HCT116 (cell line): Measurements from ENCODE around the gene RIN3. TPM values are rescaled to one million over a fixed set of nuclear protein-coding genes. Genes with fewer than 3 reads are reported as not detected.

Source experiments
- ATAC-seq: fragments of 200-7000 bp; cut with Tn5 transposase; 2 replicates; pipeline ENCODE4 v1.9.1; 2020; ENCODE audit warnings: mild to moderate bottlenecking, moderate library complexity
- BruUV-seq: library from RNA; stranded (reverse); fragments of 400-500 nt; replicated peaks from 2 replicates; lab custom pipeline; 2021; lab: Mats Ljungman, UMichigan
- CTCF ChIA-PET: fragments of 300-600 bp; sonication (Branson Sonifier 250); formaldehyde crosslinking; loops from one replicate; lab custom pipeline; 2021; ENCODE audit warnings: antibody characterized with exemption; lab: Charles Lee
- POLR2A ChIA-PET: fragments of 300-600, 350-600 bp; sonication (Branson Sonifier 250); formaldehyde crosslinking; loops from one replicate; lab custom pipeline; 2021; ENCODE audit warnings: antibody characterized with exemption; lab: Charles Lee
- RAD21 ChIA-PET, 2 experiments: fragments of 300-600 bp; sonication (Branson Sonifier 250); formaldehyde crosslinking; loops; one replicate each; lab custom pipeline; 2023; ENCODE audit warnings: low total read pairs in 2 of 2; ENCODE audit not compliant: uncharacterized antibody in 2 of 2, unreplicated experiment in 2 of 2, low non-redundant PET in 1 of 2; lab: Charles Lee
- DNase-seq: peaks from one replicate; pipeline ENCODE4 v3.0.0-alpha.2; 2010; ENCODE audit warnings: low read depth, low spot score
- H2AFZ ChIP-seq: fragments of 200-600 bp; shearing (Covaris generic), sonication (generic); 2 replicates; pipeline ENCODE4 v1.6.1; 2017; ENCODE audit warnings: low read depth, mixed run types, mixed read lengths, antibody characterized with exemption, low read length; ENCODE audit not compliant: poor library complexity, severe bottlenecking
- H3K27ac ChIP-seq: 2 replicates; pipeline ENCODE4 v1.5.1; 2012; ENCODE audit warnings: low read depth, low read length
- H3K27me3 ChIP-seq: fragments of 200-600 bp; sonication (generic); 2 replicates; pipeline ENCODE4 v1.6.1; 2016; ENCODE audit warnings: mixed run types, low read length, mixed read lengths; ENCODE audit not compliant: insufficient read depth
- H3K36me3 ChIP-seq, 2 experiments: fragments of 200-500 bp in 1 of 2; fragments of 200-600 bp in 1 of 2; sonication (Bioruptor generic) in 1 of 2; sonication (generic) in 1 of 2; 2 replicates each; pipeline versions ENCODE4 v1.5.1 to v1.6.1; 2014 to 2016; ENCODE audit warnings: low read length in 2 of 2, inconsistent platforms in 1 of 2, mixed read lengths in 1 of 2, mixed run types in 1 of 2; ENCODE audit not compliant: insufficient read depth in 2 of 2, control insufficient read depth in 1 of 2
- H3K4me1 ChIP-seq, 2 experiments: fragments of 200-600 bp in 1 of 2; sonication (generic) in 1 of 2; 2 replicates each; pipeline versions ENCODE4 v1.5.1 to v1.6.1; 2012 to 2017; ENCODE audit warnings: low read length in 2 of 2, inconsistent platforms in 1 of 2, mild to moderate bottlenecking in 1 of 2, mixed read lengths in 1 of 2, mixed run types in 1 of 2, moderate library complexity in 1 of 2; ENCODE audit not compliant: insufficient read depth in 2 of 2, control insufficient read depth in 1 of 2
- H3K4me2 ChIP-seq: fragments of 200-600 bp; sonication (generic); 2 replicates; pipeline ENCODE4 v1.6.1; 2017; ENCODE audit warnings: mixed run types, low read length, mixed read lengths
- H3K4me3 ChIP-seq, 2 experiments: fragments of 200-600 bp in 1 of 2; sonication (generic) in 1 of 2; replicated peaks in 1 of 2; 2 replicates each; pipeline ENCODE4 v1.5.1; 2011 to 2016; ENCODE audit warnings: low read length in 2 of 2, control low read depth in 1 of 2, low read depth in 1 of 2, mild to moderate bottlenecking in 1 of 2, mixed read lengths in 1 of 2, mixed run types in 1 of 2
- H3K79me2 ChIP-seq: fragments of 200-600 bp; sonication (generic); 2 replicates; pipeline ENCODE4 v1.6.1; 2017; ENCODE audit warnings: mild to moderate bottlenecking, mixed run types, low read length, moderate library complexity, mixed read lengths; ENCODE audit not compliant: insufficient read depth
- H3K9ac ChIP-seq: fragments of 200-600 bp; sonication (generic); 2 replicates; pipeline ENCODE4 v1.6.1; 2016; ENCODE audit warnings: low read length, mixed read lengths
- H3K9me2 ChIP-seq: fragments of 200-600 bp; sonication (generic), shearing (Covaris generic); 2 replicates; pipeline ENCODE4 v1.6.1; 2017; ENCODE audit warnings: mixed run types, mild to moderate bottlenecking, moderate library complexity; ENCODE audit not compliant: insufficient read depth
- H3K9me3 ChIP-seq, 2 experiments: fragments of 200-500 bp in 1 of 2; fragments of 200-600 bp in 1 of 2; sonication (Bioruptor generic) in 1 of 2; sonication (generic) in 1 of 2; 2 replicates each; pipeline ENCODE4 v1.6.1; 2014 to 2017; ENCODE audit warnings: low read length in 2 of 2, mixed read lengths in 2 of 2, inconsistent platforms in 1 of 2, low read depth in 1 of 2, mild to moderate bottlenecking in 1 of 2, mixed run types in 1 of 2, moderate library complexity in 1 of 2; ENCODE audit not compliant: control insufficient read depth in 1 of 2, insufficient read depth in 1 of 2
- H4K20me1 ChIP-seq: fragments of 200-600 bp; sonication (generic), shearing (Covaris generic); 2 replicates; pipeline ENCODE4 v1.6.1; 2017; ENCODE audit warnings: mixed run types, mild to moderate bottlenecking, moderate library complexity; ENCODE audit not compliant: insufficient read depth
- CBX3 ChIP-seq: IDR thresholded peaks from 2 replicates; pipeline ENCODE4 v1.6.1; 2012; ENCODE audit warnings: low read depth
- CEBPB ChIP-seq: IDR thresholded peaks from 2 replicates; pipeline ENCODE4 v1.6.1; 2012; ENCODE audit warnings: low read depth
- EZH2phosphoT487 ChIP-seq: fragments of 200-600 bp; IDR thresholded peaks from 2 replicates; pipeline ENCODE4 v1.6.1; 2018; ENCODE audit warnings: antibody characterized with exemption, borderline replicate concordance
- JUND ChIP-seq: IDR thresholded peaks from 2 replicates; pipeline ENCODE4 v1.6.1; 2012
- POLR2A ChIP-seq: IDR thresholded peaks from 2 replicates; pipeline ENCODE4 v1.7.0; 2011; ENCODE audit warnings: borderline replicate concordance; ENCODE audit not compliant: insufficient read depth, insufficient read length; ENCODE audit errors: extremely low read depth
- POLR2AphosphoS5 ChIP-seq: IDR thresholded peaks from 2 replicates; pipeline ENCODE4 v1.6.1; 2011; ENCODE audit warnings: mild to moderate bottlenecking, low read depth, low read length, moderate library complexity
- RAD21 ChIP-seq: IDR thresholded peaks from 2 replicates; pipeline ENCODE4 v1.6.1; 2012; ENCODE audit warnings: low read depth, mild to moderate bottlenecking
- intact Hi-C: fragments of 100-400 bp; cut with micrococcal nuclease; formaldehyde crosslinking; loops from 2 replicates; pipeline ENCODE4 v1.10.0; 2022
- total RNA-seq: library from RNA; stranded (reverse); gene quantifications from one replicate; pipeline ENCODE4 v1.2.1, GENCODE V29; 2021; ENCODE audit not compliant: unreplicated experiment
- TF ChIP-seq, protein P1 (sequence below): IDR thresholded peaks from 2 replicates; pipeline ENCODE4 v1.6.1; 2012
- TF ChIP-seq, protein P2 (sequence below): IDR thresholded peaks from 2 replicates; pipeline ENCODE4 v1.6.1; 2012; ENCODE audit warnings: low read depth

Gene RIN3
- total RNA-seq, 1 experiment from 2014 or later = 22.2 TPM

DNA sequence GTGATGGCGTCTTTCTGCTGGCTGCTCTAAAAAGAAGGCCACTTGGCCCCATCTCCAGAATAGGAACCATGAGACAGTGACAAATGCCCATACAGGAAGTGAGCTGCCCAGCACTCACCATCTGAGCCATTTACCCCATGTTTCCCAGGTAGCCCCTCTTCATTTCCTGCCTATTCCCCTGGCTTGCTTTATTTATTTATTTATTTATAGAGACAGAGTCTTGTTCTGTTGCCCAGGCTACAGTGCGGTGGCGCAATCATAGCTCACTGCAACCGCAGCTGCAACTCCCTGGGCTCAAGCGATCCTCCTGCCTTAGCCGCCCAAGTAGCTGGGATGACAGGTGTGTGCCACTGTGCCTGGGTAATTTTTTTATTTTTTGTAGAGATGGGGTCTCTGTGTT, 71.2 kb downstream of the RIN3 start:
- no peak for DNase-seq
- intact Hi-C loops = loop anchor here (10.0 kb wide), 1 partner anchor 100 kb away; no protein-coding TSS in a partner anchor
- Histone ChIP-seq H3K4me3 (no peak overlapping the region), H3K79me2 (no peaks in the 10 kb centered on the region), H3K9me3 (no peaks in the 10 kb centered on the region), H3K4me2 (no peak overlapping the region), H3K27ac (no peak overlapping the region), H3K36me3 (no peaks in the 10 kb centered on the region), H2AFZ (no peak overlapping the region), H3K9me2 (no peaks in the 10 kb centered on the region), H4K20me1 (no peaks in the 10 kb centered on the region), H3K9ac (no peak overlapping the region), H3K4me1 (peaks cover 0 to 3% of the 10 kb centered on the region in 2 experiments; a peak in 1 of 4 replicates), H3K27me3 (no peaks in the 10 kb centered on the region)
- POLR2A ChIA-PET = no interaction called here
- RAD21 ChIA-PET = no interaction called here
- CTCF ChIA-PET = no interaction called here
- TF ChIP-seq RAD21 = no peak
- TF ChIP-seq JUND = no peak
- no peak for TF ChIP-seq EZH2phosphoT487
- TF ChIP-seq, protein P1, sequence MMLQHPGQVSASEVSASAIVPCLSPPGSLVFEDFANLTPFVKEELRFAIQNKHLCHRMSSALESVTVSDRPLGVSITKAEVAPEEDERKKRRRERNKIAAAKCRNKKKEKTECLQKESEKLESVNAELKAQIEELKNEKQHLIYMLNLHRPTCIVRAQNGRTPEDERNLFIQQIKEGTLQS = no peak
- no peak for TF ChIP-seq CEBPB
- TF ChIP-seq, protein P2, sequence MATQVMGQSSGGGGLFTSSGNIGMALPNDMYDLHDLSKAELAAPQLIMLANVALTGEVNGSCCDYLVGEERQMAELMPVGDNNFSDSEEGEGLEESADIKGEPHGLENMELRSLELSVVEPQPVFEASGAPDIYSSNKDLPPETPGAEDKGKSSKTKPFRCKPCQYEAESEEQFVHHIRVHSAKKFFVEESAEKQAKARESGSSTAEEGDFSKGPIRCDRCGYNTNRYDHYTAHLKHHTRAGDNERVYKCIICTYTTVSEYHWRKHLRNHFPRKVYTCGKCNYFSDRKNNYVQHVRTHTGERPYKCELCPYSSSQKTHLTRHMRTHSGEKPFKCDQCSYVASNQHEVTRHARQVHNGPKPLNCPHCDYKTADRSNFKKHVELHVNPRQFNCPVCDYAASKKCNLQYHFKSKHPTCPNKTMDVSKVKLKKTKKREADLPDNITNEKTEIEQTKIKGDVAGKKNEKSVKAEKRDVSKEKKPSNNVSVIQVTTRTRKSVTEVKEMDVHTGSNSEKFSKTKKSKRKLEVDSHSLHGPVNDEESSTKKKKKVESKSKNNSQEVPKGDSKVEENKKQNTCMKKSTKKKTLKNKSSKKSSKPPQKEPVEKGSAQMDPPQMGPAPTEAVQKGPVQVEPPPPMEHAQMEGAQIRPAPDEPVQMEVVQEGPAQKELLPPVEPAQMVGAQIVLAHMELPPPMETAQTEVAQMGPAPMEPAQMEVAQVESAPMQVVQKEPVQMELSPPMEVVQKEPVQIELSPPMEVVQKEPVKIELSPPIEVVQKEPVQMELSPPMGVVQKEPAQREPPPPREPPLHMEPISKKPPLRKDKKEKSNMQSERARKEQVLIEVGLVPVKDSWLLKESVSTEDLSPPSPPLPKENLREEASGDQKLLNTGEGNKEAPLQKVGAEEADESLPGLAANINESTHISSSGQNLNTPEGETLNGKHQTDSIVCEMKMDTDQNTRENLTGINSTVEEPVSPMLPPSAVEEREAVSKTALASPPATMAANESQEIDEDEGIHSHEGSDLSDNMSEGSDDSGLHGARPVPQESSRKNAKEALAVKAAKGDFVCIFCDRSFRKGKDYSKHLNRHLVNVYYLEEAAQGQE = no peak
- no peak for TF ChIP-seq CBX3
- no peak for TF ChIP-seq POLR2A
- TF ChIP-seq POLR2AphosphoS5 = no peak
- no peak for ATAC-seq
- BruUV-seq = no TSS peak
